ENCODE results near the gene KIF1A.
"Not testable (repeated sequence)": the region's sequence is repeated elsewhere in the genome, so short reads cannot be mapped to it uniquely, and the experiment has no call there.

Gene KIF1A

GRCh38 chr2:240687741-240688552 is 132.1 kb downstream of the KIF1A start:
- DNase-seq: no peak

- DNase-seq: no peak
Observed at GRCh38 chr2:240687045-240687740, 132.8 kb downstream of the KIF1A start.

- no peak for DNase-seq
Observed at GRCh38 chr2:240686460-240686859, 133.6 kb downstream of the KIF1A start.

- DNase-seq: no peak
Observed at GRCh38 chr2:240685771-240686371, 134.1 kb downstream of the KIF1A start.

- DNase-seq: not testable (repeated sequence)
Observed at GRCh38 chr2:240683980-240684728, 135.9 kb downstream of the KIF1A start.

- not testable (repeated sequence) for DNase-seq
Observed at GRCh38 chr2:240683329-240683979, 136.6 kb downstream of the KIF1A start.

- not testable (repeated sequence) for DNase-seq
Observed at GRCh38 chr2:240682431-240683224, 137.4 kb downstream of the KIF1A start, which contains the start of gene AQP12B. TSS of gene AQP12B (minus strand) at chr2:240682885. CDS start at chr2:240682837, 48 bp downstream.

- not testable (repeated sequence) for DNase-seq
Observed at GRCh38 chr2:240680185-240680584, 139.8 kb downstream of the KIF1A start.

GRCh38 chr2:240678909-240679308 is 141.1 kb downstream of the KIF1A start:
- DNase-seq: not testable (repeated sequence)

- DNase-seq: not testable (repeated sequence)
Observed at GRCh38 chr2:240678043-240678442, 142.0 kb downstream of the KIF1A start.

GRCh38 chr2:240675345-240675744 is 144.7 kb downstream of the KIF1A start:
- not testable (repeated sequence) for DNase-seq

GRCh38 chr2:240674461-240675184 is 145.4 kb downstream of the KIF1A start:
- not testable (repeated sequence) for DNase-seq

GRCh38 chr2:240672701-240673190 is 147.3 kb downstream of the KIF1A start:
- no peak for DNase-seq

- DNase-seq: no peak
Observed at GRCh38 chr2:240672076-240672700, 147.8 kb downstream of the KIF1A start.

- DNase-seq: no peak
Observed at GRCh38 chr2:240670950-240671349, 149.1 kb downstream of the KIF1A start.

- DNase-seq: no peak
Observed at GRCh38 chr2:240670402-240670801, 149.6 kb downstream of the KIF1A start.

- DNase-seq: no peak
Observed at GRCh38 chr2:240664622-240665021, 155.4 kb downstream of the KIF1A start.

Measured in hypothalamus (tissue), 51 donors.